GM18499 (cell line): Measurements from ENCODE around the gene MORF4L1.
"Not testable (repeated sequence)": the region's sequence is repeated elsewhere in the genome, so short reads cannot be mapped to it uniquely, and the experiment has no call there.

Experiments used
- ATAC-seq: cut with Tn5 transposase; IDR thresholded peaks from one replicate; pipeline ENCODE4 v1.9.1; 2021; ENCODE audit warnings: moderate number of reproducible peaks; ENCODE audit not compliant: insufficient read depth, unreplicated experiment

Gene MORF4L1

GRCh38 chr15:78895471-78895870 lies 22.8 kb downstream of the MORF4L1 start:
- ATAC-seq = no peak

GRCh38 chr15:78898540-78898939 lies 25.9 kb downstream of the MORF4L1 start:
- no peak for ATAC-seq

GRCh38 chr15:78900819-78901533 lies 28.3 kb downstream of the MORF4L1 start:
- ATAC-seq = not testable (repeated sequence)

GRCh38 chr15:78902281-78903032 lies 29.8 kb downstream of the MORF4L1 start:
- not testable (repeated sequence) for ATAC-seq

GRCh38 chr15:78904599-78905358 lies 32.1 kb downstream of the MORF4L1 start:
- no peak for ATAC-seq

GRCh38 chr15:78906316-78906620 lies 33.6 kb downstream of the MORF4L1 start:
- no peak for ATAC-seq

- ATAC-seq = no peak
Measured at GRCh38 chr15:78907577-78907976, 34.9 kb downstream of the MORF4L1 start.

GRCh38 chr15:78909160-78909695 lies 36.5 kb downstream of the MORF4L1 start:
- no peak for ATAC-seq

GRCh38 chr15:78909791-78910228 lies 37.1 kb downstream of the MORF4L1 start:
- ATAC-seq = no peak

- ATAC-seq = no peak
Measured at GRCh38 chr15:78910271-78910670, 37.6 kb downstream of the MORF4L1 start.

- no peak for ATAC-seq
Measured at GRCh38 chr15:78912316-78912715, 39.6 kb downstream of the MORF4L1 start.

- ATAC-seq = no peak
Measured at GRCh38 chr15:78913012-78913411, 40.3 kb downstream of the MORF4L1 start.

GRCh38 chr15:78914027-78914764 lies 41.5 kb downstream of the MORF4L1 start:
- no peak for ATAC-seq

GRCh38 chr15:78915341-78916087 lies 42.8 kb downstream of the MORF4L1 start:
- ATAC-seq = no peak

GRCh38 chr15:78916088-78916487 lies 43.4 kb downstream of the MORF4L1 start:
- no peak for ATAC-seq

- ATAC-seq = no peak
Measured at GRCh38 chr15:78917888-78918287, 45.2 kb downstream of the MORF4L1 start.

GRCh38 chr15:78921517-78921916 lies 48.8 kb downstream of the MORF4L1 start:
- ATAC-seq = no peak

GRCh38 chr15:78921940-78922339 lies 49.2 kb downstream of the MORF4L1 start:
- ATAC-seq = no peak

GRCh38 chr15:78922527-78922926 lies 49.8 kb downstream of the MORF4L1 start:
- ATAC-seq = no peak

GRCh38 chr15:78923015-78923414 lies 50.3 kb downstream of the MORF4L1 start:
- ATAC-seq = no peak
